ENCODE results near the gene IFNGR1.
"Not testable (repeated sequence)": the region's sequence is repeated elsewhere in the genome, so short reads cannot be mapped to it uniquely, and the experiment has no call there.

The IFNGR1 gene

GRCh38 chr6:137218917-137219663 lies at the start of gene IFNGR1:
Gene IFNGR1 (minus strand): TSS chr6:137219385. CDS start chr6:137219327, 58 bp downstream.
- peak; percentile 84 to 95 for DNase-seq

- DNase-seq = no peak
These were observed 49.7 kb upstream of the IFNGR1 start for GRCh38 chr6:137268911-137269310.

GRCh38 chr6:137266309-137266586 lies 47.1 kb upstream of the IFNGR1 start:
- no peak for DNase-seq

GRCh38 chr6:137265561-137266308 lies 46.5 kb upstream of the IFNGR1 start:
- DNase-seq = no peak

- no peak for DNase-seq
These were observed 45.3 kb upstream of the IFNGR1 start for GRCh38 chr6:137264311-137265075.

- no peak for DNase-seq
These were observed 42.6 kb upstream of the IFNGR1 start for GRCh38 chr6:137261761-137262160.

GRCh38 chr6:137261361-137261760 lies 42.2 kb upstream of the IFNGR1 start:
- DNase-seq = no peak

GRCh38 chr6:137260217-137260616 lies 41.0 kb upstream of the IFNGR1 start:
- DNase-seq = no peak

- no peak for DNase-seq
These were observed 40.2 kb upstream of the IFNGR1 start for GRCh38 chr6:137259349-137259748.

GRCh38 chr6:137258170-137258569 lies 39.0 kb upstream of the IFNGR1 start:
- DNase-seq = no peak

- no peak for DNase-seq
These were observed 37.3 kb upstream of the IFNGR1 start for GRCh38 chr6:137256350-137257103.

GRCh38 chr6:137254966-137255365 lies 35.8 kb upstream of the IFNGR1 start:
- no peak for DNase-seq

GRCh38 chr6:137254430-137254829 lies 35.2 kb upstream of the IFNGR1 start:
- DNase-seq = not testable (repeated sequence)

- DNase-seq = no peak
These were observed 29.5 kb upstream of the IFNGR1 start for GRCh38 chr6:137248702-137249101.

GRCh38 chr6:137247724-137248123 lies 28.5 kb upstream of the IFNGR1 start:
- no peak for DNase-seq

GRCh38 chr6:137246791-137247202 lies 27.6 kb upstream of the IFNGR1 start:
- no peak for DNase-seq

- no peak for DNase-seq
These were observed 27.0 kb upstream of the IFNGR1 start for GRCh38 chr6:137246164-137246563.

GRCh38 chr6:137241481-137242038 lies 22.4 kb upstream of the IFNGR1 start:
- no peak for DNase-seq

GRCh38 chr6:137240168-137240567 lies 21.0 kb upstream of the IFNGR1 start:
- no peak for DNase-seq

- DNase-seq = no peak
These were observed 18.4 kb upstream of the IFNGR1 start for GRCh38 chr6:137237413-137238170.

- DNase-seq = no peak
These were observed 17.6 kb upstream of the IFNGR1 start for GRCh38 chr6:137236581-137237355.

All from NCI-H526 (cell line).